ELF-1 (cell line): Measurements from ENCODE around the gene TEKT5.

Experiments used
- DNase-seq: peaks from one replicate; pipeline ENCODE4 v3.0.0-alpha.2; 2016; ENCODE audit warnings: low read depth, low spot score

Gene TEKT5

DNA sequence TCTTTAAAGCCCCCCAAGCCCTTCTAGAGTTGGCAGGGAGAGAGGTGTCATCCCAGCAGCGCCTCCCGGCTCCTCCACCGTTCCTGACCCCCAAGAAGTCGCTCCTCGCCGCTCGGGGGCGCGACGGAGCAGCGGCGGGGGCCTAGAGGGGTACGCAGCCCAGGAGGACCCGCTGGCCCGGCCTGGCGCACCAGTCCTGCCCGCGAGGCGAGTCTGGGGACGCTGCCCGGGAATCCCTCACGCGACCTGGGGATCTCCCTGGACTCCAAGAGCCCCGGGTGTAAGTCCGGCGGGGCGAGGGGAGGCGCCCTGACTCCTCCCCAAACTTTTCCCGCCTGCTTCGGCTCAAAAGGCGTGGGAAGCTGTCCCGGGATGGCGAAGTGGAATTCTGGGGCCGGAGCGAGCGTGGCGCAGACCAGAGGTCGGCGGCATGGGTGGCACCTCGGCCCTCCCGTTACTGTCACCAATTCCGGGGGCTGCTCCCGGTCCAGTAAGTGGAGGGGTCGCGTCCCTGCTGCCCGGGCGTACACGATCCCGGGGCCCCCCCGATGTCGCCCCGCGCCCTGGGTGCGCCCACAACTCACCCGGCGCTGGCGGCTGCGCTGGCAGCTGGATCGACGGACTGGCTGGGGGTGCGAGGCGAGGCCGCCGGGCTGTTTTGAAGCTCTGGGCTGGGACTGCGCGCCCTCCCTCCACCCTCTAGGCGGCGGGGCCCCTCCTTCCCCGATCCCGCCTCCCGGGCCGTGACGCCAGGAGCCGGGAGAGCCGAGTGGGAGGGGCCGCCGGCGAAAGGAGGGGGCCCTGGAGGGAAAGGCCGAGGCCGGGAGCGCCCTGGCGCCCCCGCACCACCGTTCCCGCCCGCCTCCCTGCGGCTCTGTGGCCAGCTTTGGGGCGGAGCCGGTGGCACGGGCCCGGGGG, 114.5 kb downstream of the TEKT5 start, which contains the start of gene EMP2:
EMP2 (minus strand) TSS at position 634 of the 918 bp plus-strand sequence. CDS start 32,981 bp downstream, outside the sequence.
- peak; percentile 86 for DNase-seq

- no peak for DNase-seq
Observed at GRCh38 chr16:10579575-10579964, 115.2 kb downstream of the TEKT5 start.

- DNase-seq = no peak
Observed at GRCh38 chr16:10578474-10579316, 116.0 kb downstream of the TEKT5 start.
